T-helper 2 cell treated with Interferon-gamma antibody and Interleukin-4, amounts not matched to agents 5 μg/mL and 100 μg/mL, for 36 hours (primary cell): Measurements from ENCODE around the gene ZNF48.

Experiments used
- DNase-seq: peaks from one replicate; pipeline ENCODE4 v3.0.0; 2021; ENCODE audit warnings: low spot score
- H3K27ac Mint-ChIP-seq: one replicate; pipeline ENCODE4 v1.8.0; 2021; ENCODE audit warnings: mild to moderate bottlenecking, mixed read lengths
- H3K27me3 Mint-ChIP-seq: one replicate; pipeline ENCODE4 v1.8.0; 2021; ENCODE audit warnings: low read depth, mixed read lengths
- H3K36me3 Mint-ChIP-seq: one replicate; pipeline ENCODE4 v1.8.0; 2021; ENCODE audit warnings: low read depth, mixed read lengths
- H3K4me1 Mint-ChIP-seq: one replicate; pipeline ENCODE4 v1.8.0; 2021; ENCODE audit warnings: low read depth, mixed read lengths
- H3K4me3 Mint-ChIP-seq: one replicate; pipeline ENCODE4 v1.8.0; 2022; ENCODE audit warnings: mild to moderate bottlenecking, moderate library complexity, mixed read lengths
- H3K9me3 Mint-ChIP-seq: one replicate; pipeline ENCODE4 v1.8.0; 2021; ENCODE audit warnings: mixed read lengths

The ZNF48 gene

GRCh38 chr16:30368122-30368791, 27.0 kb upstream of the ZNF48 start:
- peak overlapping the region; percentile 89 for H3K4me3 Mint-ChIP-seq
- H3K9me3 Mint-ChIP-seq: no peaks in the 10 kb centered on the region
- peaks cover 30% of the 10 kb centered on the region for H3K36me3 Mint-ChIP-seq
- DNase-seq: no peak
- no peaks in the 10 kb centered on the region for H3K27me3 Mint-ChIP-seq
- H3K4me1 Mint-ChIP-seq: peaks cover 37% of the 10 kb centered on the region
- peak overlapping the region; percentile 37 for H3K27ac Mint-ChIP-seq

DNA sequence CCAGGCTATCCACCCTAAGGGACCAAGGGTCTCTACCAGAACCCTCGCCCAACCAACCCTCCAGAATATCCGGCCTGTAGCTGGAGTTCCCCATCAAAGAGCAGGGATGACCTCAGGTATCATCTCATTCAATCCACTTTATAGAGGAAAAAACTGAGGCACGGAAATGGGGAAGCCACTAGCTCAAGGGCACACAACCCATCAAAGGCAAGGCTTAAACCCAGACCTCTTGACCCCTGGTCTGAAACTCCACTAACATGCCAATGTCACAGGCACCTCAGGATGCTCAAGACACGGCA, 26.5 kb upstream of the ZNF48 start:
- Mint-ChIP-seq H3K27ac (peak overlapping the region; percentile 37), H3K27me3 (no peaks in the 10 kb centered on the region), H3K4me3 (peak overlapping the region; percentile 89), H3K36me3 (peaks cover 28% of the 10 kb centered on the region), H3K9me3 (no peaks in the 10 kb centered on the region), H3K4me1 (peaks cover 37% of the 10 kb centered on the region)
- no peak for DNase-seq

DNA sequence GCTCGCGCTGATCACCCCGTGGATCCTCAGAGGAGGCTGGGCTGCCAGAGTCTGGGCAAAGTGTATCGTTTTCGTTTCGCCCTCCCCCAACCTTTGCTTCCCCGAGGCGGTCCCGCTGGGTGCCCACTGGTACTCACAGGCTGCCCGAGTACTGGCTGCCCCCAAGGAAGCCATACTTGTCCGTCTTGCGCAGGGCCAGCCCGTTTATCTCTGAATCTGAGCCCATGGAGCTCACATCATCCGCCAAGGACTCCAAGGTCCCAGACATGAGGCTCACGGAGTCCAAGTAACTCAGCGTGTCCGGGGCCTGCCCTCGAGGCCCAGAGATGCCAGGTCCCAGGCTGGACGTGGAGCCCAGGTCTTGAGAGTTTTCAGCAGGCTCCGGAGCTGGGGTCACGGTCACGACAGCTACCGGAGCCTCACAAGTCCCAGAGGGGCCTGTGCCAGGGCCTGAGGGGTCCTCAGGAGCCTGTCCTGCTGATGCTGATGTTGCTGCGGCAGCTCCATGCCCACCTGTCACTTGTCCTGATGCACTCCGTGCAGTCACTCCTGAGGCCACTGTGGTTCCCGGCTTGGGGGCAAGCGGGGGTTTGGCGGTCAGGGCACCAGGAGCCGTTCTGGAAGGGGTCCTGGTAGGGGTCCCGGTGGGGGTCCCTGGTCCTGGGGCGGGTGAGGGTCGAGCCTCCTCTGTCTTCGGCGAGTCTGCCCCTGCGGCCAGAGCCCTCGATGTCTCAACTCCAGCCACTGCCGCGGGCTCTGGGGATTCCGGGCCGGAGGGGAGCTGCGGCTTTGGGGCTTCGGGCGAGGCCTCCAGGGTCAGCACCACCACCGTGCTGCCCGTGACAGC, 25.9 kb upstream of the ZNF48 start:
- H3K27ac Mint-ChIP-seq: peak overlapping the region; percentile 37
- H3K36me3 Mint-ChIP-seq: peaks cover 26% of the 10 kb centered on the region
- no peaks in the 10 kb centered on the region for H3K27me3 Mint-ChIP-seq
- DNase-seq: no peak
- H3K4me1 Mint-ChIP-seq: peaks cover 37% of the 10 kb centered on the region
- peak overlapping the region; percentile 89 for H3K4me3 Mint-ChIP-seq
- H3K9me3 Mint-ChIP-seq: no peaks in the 10 kb centered on the region

- Mint-ChIP-seq H3K4me3 (peak overlapping the region; percentile 90), H3K27ac (peak overlapping the region; percentile 91), H3K36me3 (peaks cover 21% of the 10 kb centered on the region), H3K4me1 (peaks cover 36% of the 10 kb centered on the region), H3K9me3 (no peaks in the 10 kb centered on the region), H3K27me3 (no peaks in the 10 kb centered on the region)
- no peak for DNase-seq
Measured at GRCh38 chr16:30369938-30370455, 25.2 kb upstream of the ZNF48 start.

DNA sequence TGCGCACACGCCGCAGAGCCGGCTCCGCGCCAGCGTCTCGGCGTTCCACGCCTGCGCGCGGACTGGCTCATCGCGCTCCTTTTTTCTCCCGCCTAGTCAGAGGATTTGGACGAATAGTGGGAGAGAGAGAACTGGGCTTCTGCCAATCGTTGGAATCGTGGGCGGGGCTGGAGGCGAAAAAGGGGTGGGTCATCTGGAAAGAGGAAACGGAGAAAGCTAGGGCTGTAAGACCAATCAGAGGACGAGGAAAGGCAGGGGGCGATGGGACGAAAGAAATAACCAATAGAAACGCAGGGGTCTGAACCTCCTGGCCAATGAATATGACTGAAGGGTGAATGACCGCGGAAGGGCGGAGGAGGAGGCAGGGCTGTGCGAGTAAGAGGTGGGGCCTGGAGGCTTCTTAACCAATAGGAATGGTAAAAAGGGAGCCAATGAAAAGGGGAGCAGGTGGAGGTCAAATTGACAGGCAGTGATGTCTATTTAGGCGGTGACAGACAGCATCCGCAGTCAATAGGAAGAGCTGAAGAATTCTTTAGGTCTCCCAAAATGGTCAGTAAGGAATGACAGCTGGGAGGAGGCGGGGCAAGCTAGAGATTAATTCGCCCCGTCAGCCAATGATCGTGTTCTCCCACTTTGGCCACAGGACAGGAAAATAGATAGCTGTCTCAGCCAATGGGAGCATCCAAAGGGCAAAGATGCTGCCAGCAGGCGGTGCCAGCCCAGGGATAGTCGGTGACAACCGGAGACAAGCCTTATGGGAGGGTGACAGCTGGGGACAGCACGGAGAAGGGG, 24.6 kb upstream of the ZNF48 start, which contains the start of gene TBC1D10B:
Gene TBC1D10B, minus strand, starts transcription at position 39 of the 792 bp plus-strand sequence. CDS start 311 bp downstream, outside the sequence.
- peak; percentile 99 for DNase-seq
- H3K4me3 Mint-ChIP-seq: peak within 1 kb of the TSS; percentile 90
- no peaks in the 10 kb centered on the region for H3K27me3 Mint-ChIP-seq
- H3K9me3 Mint-ChIP-seq: no peaks in the 10 kb centered on the region
- peaks cover 32% of the 10 kb centered on the region for H3K4me1 Mint-ChIP-seq
- H3K27ac Mint-ChIP-seq: peak within 1 kb of the TSS; percentile 91
- peaks cover 17% of the 10 kb centered on the region for H3K36me3 Mint-ChIP-seq

DNA sequence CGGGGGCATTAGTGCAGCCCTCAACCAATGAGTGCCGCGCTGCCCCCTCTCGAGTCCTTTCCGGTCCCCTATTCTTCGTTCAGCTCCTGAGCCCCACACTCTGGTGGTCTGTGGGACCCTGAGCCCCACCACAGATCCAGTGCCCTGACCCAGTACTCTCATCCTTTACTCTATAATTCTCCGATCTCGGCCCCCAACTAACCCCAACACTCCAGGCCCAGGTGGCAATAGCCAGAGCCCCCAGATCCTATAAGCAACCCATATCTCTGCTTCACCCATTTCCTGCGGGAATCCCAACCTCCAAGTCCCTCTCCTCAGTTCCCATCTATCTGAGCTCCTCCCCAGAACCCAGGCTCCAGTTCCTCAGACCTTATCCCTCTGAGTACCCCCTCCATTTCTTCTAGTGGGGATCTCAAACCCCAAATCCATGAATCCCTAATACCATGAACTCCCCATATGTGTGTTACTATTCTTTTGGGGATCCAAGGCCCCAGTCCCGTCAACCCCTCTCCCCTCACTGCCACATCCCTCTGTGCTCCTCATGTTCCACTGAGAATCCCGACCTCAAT, 23.9 kb upstream of the ZNF48 start:
- no peaks in the 10 kb centered on the region for H3K9me3 Mint-ChIP-seq
- H3K4me3 Mint-ChIP-seq: peak overlapping the region; percentile 90
- H3K27ac Mint-ChIP-seq: peak overlapping the region; percentile 91
- H3K36me3 Mint-ChIP-seq: peaks cover 15% of the 10 kb centered on the region
- no peak for DNase-seq
- H3K4me1 Mint-ChIP-seq: peaks cover 29% of the 10 kb centered on the region
- H3K27me3 Mint-ChIP-seq: no peaks in the 10 kb centered on the region

- Mint-ChIP-seq H3K4me1 (peaks cover 24% of the 10 kb centered on the region), H3K27ac (peak overlapping the region; percentile 91), H3K4me3 (peak overlapping the region; percentile 90), H3K36me3 (peaks cover 9% of the 10 kb centered on the region), H3K9me3 (no peaks in the 10 kb centered on the region), H3K27me3 (no peaks in the 10 kb centered on the region)
- no peak for DNase-seq
Measured at GRCh38 chr16:30372038-30372712, 23.0 kb upstream of the ZNF48 start.

- Mint-ChIP-seq H3K27ac (peak overlapping the region; percentile 77), H3K4me3 (peak overlapping the region; percentile 25), H3K36me3 (peaks cover 6% of the 10 kb centered on the region), H3K27me3 (no peaks in the 10 kb centered on the region), H3K4me1 (peaks cover 22% of the 10 kb centered on the region), H3K9me3 (no peaks in the 10 kb centered on the region)
- no peak for DNase-seq
Measured at GRCh38 chr16:30372725-30373124, 22.5 kb upstream of the ZNF48 start.

DNA sequence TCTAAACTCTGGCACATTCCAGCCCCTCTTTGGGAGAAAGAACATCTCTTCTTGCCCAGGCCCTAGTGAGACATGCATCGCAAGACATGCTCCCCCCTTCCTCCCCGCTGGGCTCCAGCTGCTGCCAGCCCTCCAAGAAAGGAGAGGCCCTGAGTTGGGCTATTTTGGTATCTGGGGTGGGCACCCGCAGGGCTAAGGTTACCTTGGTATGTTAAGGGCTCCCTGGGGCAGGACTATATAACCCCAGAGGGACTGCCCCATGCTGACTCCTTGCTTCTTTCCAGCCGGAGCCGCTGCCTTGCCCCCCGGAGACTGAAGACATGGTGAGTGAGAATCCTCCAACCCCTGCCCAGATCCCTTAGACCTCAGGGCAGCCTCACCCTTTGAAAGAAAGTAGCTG, 20.7 kb upstream of the ZNF48 start, which contains the start of gene MYL11:
Gene MYL11, plus strand, starts transcription at position 265 of the 400 bp plus-strand sequence. Its CDS starts 56 bp downstream, at position 321.
- Mint-ChIP-seq H3K4me1 (peaks cover 21% of the 10 kb centered on the region), H3K27ac (peak within 1 kb of the TSS; percentile 62), H3K27me3 (no peaks in the 10 kb centered on the region), H3K9me3 (no peaks in the 10 kb centered on the region), H3K4me3 (no peak within 1 kb of the TSS), H3K36me3 (peaks cover 12% of the 10 kb centered on the region)
- no peak for DNase-seq

GRCh38 chr16:30375864-30376263, 19.4 kb upstream of the ZNF48 start:
- H3K4me1 Mint-ChIP-seq: peaks cover 30% of the 10 kb centered on the region
- H3K4me3 Mint-ChIP-seq: no peak overlapping the region
- H3K27ac Mint-ChIP-seq: peak overlapping the region; percentile 62
- H3K9me3 Mint-ChIP-seq: no peaks in the 10 kb centered on the region
- peaks cover 22% of the 10 kb centered on the region for H3K36me3 Mint-ChIP-seq
- no peak for DNase-seq
- H3K27me3 Mint-ChIP-seq: no peaks in the 10 kb centered on the region

DNA sequence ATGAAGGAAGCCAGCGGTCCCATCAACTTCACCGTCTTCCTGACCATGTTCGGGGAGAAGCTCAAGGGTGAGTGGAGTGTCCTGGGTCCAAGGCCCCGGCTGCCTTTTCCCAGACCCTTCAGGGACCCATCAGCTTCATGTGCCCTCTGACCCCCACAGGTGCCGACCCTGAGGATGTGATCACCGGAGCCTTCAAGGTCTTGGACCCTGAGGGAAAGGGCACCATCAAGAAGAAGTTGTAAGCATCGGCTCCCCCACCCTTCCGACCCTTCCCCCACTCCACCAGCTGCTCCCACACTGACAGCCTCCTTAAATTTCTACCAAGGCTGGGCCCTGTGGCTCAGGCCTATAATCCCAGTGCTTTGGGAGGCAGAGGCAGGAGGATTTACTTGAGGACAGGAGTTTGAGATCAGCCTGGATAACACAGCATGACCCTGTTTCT, 18.7 kb upstream of the ZNF48 start:
- H3K4me3 Mint-ChIP-seq: peak overlapping the region; percentile 92
- no peak for DNase-seq
- peaks cover 27% of the 10 kb centered on the region for H3K36me3 Mint-ChIP-seq
- no peaks in the 10 kb centered on the region for H3K9me3 Mint-ChIP-seq
- no peaks in the 10 kb centered on the region for H3K27me3 Mint-ChIP-seq
- H3K4me1 Mint-ChIP-seq: peaks cover 28% of the 10 kb centered on the region
- no peak overlapping the region for H3K27ac Mint-ChIP-seq

GRCh38 chr16:30377050-30377811, 18.0 kb upstream of the ZNF48 start:
- H3K27ac Mint-ChIP-seq: peak overlapping the region; percentile 98
- DNase-seq: no peak
- H3K36me3 Mint-ChIP-seq: peaks cover 31% of the 10 kb centered on the region
- H3K4me3 Mint-ChIP-seq: peak overlapping the region; percentile 92
- H3K9me3 Mint-ChIP-seq: no peaks in the 10 kb centered on the region
- H3K27me3 Mint-ChIP-seq: no peaks in the 10 kb centered on the region
- peaks cover 26% of the 10 kb centered on the region for H3K4me1 Mint-ChIP-seq
